HG02759 (cell line): Measurements from ENCODE around the gene FRAS1.
"Not testable (repeated sequence)": the region's sequence is repeated elsewhere in the genome, so short reads cannot be mapped to it uniquely, and the experiment has no call there.

ENCODE experiments used
- ATAC-seq: cut with Tn5 transposase; IDR thresholded peaks from one replicate; pipeline ENCODE4 v1.9.1; 2021; ENCODE audit warnings: mild to moderate bottlenecking, moderate library complexity; ENCODE audit not compliant: unreplicated experiment

The FRAS1 gene

DNA sequence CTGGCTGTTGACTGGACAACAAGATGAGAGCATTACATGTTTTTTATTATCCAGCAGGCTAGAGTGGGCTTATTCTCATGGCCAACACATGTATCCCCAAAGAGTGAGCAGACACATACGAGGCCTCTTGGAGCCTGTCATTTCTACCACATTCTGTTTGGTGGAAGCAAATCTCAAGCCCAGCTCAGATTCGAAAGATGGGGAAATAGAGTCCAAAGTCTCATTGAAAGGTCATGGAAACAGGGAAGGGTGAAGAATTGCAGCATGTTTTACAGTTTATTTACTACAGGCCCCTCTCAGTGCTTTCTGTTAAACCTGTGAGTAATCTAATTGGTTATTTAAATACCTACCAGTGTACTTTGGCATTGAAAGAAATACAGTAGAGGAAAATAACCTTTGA, 108.6 kb downstream of the FRAS1 start:
- no peak for ATAC-seq

DNA sequence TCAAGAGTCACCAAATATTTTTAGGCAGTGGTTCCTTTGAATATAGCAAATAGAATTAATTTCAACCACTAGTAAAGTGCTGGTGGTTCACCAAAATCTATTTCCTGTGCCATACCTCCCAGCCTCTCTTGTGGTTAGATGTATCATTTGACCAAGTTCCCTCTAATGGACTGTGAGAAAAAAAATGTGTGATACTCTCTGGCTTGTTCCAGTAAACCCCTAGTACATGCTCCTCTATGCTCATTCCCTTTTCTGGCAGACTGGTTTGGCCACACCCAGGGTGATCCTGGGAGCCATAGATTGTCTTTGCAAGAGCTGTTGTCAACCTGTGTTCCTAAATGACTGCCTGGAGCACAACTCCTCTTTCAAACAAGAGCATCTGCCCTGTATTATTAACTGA, 109.5 kb downstream of the FRAS1 start:
- no peak for ATAC-seq

DNA sequence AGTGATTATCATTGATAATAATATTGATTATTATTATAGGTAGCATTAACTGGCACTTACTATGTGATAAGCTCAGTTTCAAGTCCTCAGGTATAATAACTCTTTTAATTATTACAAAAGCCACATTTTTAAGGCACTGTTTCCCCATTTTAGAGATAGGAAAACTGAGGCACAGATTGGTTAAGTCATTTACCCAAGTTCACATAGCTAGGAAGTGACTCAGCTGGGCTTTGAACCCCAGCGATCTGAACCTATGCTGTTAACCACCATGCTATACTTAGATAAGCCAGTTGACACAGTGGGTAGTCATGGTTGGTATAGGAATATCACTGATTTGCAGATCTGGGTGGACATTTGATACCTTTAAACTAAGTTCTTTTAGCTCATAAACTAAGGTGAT, 110.4 kb downstream of the FRAS1 start:
- ATAC-seq: no peak

DNA sequence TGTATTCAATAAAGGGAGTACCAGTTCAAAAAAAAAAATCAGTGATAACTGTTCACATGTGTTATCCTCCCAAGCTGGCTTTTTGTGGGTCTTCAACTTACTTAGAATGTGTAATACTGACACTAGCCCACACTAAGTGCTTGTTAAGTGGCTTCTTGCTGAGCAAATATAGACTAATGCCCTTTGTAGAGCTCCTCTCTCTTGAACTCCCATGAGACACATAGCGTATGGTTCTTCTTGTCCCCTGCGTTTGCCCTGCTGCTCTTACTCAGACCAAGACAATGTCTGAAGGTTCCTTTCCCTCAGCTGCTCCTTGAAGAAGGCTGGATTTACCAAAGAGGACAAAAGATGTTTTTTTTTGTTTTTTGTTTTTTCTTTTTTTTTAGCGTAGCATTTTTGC, 110.9 kb downstream of the FRAS1 start:
- no peak for ATAC-seq

DNA sequence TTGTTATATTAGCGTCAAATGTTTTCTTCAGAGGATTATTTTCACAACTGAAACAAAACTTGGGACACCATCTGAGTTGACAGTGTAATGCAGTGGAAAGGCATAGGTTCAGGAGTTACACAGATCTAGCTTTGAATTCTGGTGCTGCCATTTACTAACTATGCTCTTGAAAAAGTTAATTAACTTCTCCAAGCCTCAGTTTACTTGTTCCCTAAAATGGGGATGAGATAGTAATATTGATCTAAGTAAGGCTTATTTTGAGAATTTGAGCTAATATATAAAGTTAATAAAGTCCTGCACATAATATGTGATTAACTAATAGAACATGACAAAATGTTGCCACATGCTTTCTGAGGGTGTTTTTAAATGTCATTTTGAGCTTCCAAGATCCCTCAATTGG, 112.6 kb downstream of the FRAS1 start:
- ATAC-seq: no peak

DNA sequence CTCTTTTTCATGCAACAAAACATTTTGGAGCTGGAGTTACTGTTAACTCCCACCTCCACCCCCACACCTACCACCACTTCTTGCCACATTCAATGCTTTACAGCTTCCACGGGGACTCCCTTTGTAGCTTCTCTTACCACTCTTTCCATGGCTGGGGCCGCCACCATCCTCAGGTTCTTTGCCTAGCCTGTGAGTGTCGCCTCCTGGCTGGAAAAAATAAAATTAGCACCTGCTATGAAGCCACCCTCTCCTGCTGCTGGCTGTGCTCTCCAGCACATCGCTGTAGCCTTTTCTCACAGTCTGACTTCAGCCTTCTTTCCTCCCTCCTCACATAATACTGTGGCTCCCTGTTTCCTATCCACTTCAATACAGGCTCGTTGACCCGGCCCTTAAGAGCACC, 114.4 kb downstream of the FRAS1 start:
- ATAC-seq: no peak

DNA sequence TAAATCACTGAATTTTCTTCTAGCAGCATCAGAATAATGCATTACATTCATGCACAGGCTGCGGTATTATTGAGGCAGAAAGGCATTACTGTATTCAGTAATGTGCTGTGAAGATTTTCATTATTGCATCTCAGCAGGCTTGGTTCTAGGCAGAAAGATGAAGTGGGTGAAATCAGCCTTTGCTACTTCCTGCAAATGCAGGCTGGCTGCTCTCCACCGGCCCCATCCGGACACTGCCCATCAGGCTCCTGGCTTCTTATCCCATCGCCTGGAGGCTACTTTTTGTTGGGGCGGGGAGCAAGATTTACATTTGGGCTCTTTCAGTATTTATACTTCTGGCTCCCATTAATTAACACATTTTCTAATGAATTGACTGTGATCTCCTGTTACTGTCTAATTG, 117.8 kb downstream of the FRAS1 start:
- ATAC-seq: no peak

DNA sequence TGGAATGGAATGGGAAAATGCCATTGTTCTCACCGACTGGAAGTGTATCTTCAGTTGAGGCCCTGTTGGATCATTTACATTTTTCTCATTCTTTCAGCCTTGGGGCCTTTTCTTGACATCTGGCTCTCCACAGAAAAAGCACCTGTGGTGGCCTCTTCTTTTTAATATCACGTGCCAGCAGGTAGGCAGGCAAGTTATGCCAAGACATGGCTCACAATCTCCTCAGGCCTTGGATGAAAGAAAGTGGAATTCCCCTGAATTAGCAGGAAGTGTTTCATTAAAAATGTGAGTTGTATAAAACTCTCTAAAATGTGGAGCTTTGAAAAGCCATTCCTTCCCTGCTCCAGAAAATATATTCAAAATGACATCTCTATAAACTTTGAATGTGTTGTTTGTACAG, 122.1 kb downstream of the FRAS1 start:
- ATAC-seq: no peak

DNA sequence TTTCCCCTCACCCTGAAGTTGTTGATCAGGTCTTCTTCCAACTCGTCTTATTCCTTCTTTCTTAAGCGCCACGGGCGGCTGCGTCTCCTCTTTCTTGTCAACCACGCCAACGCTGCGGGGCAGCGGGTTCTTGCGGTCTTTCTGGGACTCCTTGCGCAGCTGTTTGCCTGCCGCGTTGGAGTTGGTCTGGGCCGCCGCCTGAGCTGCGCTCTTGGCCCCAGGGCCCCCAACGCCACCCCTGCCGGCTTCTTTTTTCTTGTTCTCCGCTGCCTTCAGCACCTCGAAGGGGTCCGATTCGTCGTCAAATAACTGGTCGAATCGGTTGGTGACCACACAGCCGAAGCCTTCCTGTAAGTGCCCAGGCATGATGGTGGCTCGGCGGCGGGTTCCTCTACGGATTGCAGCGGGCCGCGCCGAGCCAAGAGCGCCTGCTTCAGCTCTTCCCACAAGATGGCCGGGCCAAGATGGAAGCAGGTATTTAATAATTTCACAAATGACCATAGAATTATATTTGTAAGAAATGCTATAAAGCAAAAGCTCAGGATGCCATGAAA, 124.6 kb downstream of the FRAS1 start:
- not testable (repeated sequence) for ATAC-seq

DNA sequence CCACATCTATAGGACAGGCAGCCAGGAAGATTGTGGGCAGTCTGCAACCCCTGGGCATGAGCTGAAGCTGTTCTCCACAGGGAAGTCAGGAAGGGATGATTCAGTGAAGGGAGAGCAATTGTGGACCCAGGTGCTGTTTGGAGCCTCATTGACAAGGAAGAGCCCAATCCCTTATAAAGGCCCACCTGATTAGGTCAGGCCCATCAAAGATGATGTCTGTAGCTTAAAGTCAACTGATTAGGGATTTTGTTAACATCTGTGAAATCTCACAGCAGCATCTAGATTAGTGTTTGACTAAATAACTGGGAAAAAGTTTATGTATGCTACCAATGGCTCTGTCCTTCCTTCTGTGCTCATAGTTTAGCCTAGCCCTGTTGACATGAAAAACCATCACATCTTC, 127.5 kb downstream of the FRAS1 start:
- no peak for ATAC-seq

DNA sequence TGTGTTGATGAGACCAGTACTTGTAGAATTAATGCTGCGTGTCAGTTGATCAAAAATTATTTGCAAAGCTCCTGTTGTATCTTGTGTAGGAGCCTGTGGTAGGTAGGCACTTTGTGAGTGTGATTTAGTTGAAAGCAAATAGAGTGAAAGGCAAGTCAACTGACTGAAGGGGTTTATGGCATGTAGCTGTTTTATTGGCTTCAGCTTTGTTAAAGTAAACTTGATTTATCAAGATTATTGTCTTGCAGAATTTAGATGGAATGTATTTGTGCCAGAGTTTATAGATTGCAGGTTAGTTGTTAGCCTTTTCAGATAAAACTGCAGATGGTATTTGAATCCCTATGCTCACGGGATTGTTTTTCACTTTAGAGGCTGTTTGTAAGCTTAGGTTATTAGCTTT, 128.0 kb downstream of the FRAS1 start:
- ATAC-seq: no peak

DNA sequence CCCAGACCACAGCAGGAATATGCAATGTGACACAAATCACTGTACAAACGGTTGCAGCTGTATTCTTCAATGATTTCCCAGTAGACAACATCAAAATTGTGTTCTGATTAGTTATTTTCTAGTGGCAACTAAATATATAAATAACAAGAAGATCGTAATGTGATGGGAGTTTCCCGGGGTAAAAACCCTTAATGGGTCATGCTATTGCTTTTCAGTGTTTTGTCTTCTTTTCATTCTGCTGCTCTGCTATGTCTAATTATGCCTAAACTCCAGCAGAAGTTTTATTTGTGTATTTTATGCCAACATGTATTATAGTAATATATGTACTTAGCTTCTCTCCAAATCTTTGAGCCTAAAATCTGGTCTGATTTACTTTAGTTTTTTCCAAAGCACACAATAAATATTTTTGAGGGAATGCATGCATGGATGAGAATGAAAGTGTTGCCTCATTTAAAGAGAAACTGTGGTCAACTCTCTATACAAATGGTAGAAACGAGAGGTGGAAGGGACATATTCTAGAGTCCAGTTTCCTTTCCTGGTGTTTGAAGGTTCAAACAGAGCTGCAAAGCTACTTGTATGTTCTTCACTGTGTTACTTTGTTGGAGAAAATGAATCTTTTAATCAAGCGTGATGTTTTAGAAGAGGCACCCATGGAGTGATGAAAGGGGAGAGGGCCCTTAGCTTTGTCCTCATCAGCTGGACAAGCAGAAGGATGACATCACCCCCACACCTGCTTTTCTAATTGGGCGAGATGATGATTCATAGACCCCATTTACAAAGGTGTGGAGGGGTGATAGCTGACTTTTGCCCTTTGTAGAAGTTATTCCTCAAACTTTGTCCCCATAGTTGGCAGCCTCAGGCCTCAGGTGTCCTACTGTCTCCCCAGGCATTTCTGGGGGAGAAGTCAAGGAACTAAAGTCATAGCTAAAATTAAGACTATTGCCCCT, 129.7 kb downstream of the FRAS1 start:
- no peak for ATAC-seq

DNA sequence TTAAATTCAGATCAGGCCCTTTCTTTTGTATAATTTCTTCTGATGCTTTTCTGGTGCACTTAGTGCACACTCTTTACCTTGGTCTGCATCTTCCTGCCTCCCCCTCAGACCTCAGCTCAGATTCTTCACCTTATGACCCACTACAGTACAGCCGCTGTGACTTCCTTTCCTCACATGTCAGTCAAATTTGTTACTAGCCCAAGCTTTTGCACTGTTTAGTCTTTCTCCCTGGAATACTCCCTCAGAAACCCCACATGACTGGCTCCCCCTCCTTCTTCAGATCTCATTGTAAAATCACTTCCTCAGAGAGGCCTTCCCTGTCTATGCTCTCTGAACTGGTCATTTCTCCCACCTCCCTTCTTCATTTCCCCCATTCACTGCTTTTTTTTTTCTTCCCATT, 132.9 kb downstream of the FRAS1 start:
- no peak for ATAC-seq

DNA sequence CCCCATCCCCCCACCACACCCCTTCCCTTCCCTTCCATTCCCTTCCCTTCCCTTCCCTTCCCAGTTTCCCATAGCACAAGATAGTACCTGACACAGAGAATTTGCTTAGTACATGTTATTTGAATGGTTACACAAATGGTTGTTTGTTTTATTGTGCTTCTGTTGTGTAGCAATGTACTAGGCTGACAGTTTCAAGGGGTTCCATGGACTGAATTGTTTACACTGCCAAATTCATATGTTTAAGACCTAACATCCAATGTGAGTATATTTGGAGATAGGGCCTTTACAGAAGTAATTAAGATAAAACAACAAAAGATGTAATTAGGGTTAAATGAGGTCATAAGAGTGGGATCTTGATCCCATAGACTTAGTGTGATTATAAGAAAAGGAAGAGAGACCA, 133.5 kb downstream of the FRAS1 start:
- no peak for ATAC-seq

DNA sequence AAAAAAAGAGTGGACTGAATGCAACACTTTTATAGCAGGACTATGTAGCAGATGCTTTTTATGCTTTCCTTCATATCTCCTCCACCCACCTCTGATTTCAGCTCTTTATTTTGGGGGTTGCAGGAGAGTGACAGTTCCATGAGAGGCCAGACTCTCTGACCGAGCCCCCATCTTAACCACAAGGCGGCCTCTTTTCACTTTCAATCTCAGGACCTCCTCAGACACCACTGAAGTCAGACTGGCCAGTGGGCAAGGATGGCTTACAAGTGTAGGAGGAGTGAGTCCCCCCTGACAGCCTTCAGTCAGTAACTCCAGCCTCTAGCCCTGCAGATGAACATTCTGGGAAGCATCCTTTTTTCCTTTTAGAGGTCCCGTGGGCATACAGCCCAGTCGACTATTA, 140.8 kb downstream of the FRAS1 start:
- no peak for ATAC-seq

DNA sequence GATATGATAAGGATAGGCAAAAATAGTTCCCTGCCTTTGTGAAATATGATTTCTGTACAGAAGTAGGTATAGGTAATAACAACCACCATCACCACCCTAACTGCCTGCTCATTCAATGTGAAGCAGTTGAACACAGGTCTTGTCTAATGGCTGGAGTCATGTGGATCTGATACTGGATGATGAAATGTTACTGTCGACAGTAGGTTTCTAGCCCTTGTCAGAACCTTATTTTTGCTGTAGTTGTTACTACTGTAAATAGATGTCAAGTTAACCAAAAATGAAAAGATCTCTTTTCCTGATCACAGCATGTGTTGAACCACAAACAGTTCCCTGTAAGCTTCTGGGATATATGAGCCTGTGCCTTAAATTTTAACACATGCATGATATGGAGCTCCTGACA, 142.9 kb downstream of the FRAS1 start:
- no peak for ATAC-seq

DNA sequence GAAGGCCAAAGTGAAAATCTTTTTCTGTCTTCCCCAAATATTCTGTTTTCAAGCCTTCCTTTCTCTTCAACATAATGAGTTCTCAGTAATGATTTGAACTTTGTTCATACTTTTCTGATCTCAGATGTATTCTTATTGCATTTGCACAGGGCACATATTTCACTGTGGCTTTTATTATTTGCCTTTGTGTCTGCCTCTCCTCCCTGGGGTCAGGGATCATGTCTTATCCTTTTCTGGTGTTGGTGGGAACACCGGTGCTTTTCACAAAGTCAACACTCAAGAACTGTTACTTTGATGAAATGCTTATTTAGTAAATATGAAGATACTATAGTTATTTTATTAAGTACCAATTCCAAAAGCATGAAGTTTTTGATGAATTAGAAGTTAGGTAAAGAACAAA, 143.8 kb downstream of the FRAS1 start:
- no peak for ATAC-seq

DNA sequence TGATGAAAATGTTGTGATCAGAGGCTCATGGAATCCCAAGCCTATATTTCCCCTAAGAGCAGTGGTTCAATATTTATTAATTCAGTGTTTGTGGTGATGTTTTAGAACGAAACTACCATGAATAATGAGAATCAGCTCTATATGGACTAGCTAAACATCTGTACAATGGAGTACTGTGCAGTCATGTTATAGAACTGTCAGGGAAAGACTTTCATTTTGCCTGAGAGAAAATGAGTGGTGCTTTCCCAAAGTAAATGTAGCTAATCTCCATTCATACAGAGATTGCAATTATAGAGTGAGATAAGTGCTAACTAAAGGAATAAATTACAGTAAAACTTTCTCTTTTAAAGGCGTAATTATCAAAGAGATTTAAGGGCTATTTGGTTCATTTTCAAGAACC, 147.1 kb downstream of the FRAS1 start:
- no peak for ATAC-seq

DNA sequence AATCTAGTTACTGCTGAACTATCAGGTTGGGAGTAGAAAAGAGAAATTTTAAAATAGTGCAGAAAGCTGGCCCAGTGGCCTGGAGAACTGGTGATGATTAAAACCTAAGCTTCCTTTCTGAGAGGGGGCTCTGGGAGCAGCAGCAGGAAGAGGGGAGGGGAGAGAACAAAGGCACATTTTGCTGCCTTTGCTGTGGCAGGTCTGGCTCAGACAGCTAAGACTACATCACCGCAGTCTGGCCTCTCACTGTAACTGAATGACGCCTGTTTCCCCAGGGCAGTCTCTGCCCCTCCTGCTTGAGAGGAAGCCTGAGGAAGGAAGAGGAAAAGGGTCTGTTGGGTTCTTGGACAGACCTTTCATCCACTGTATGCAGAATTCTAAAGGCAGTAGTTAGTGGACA, 148.5 kb downstream of the FRAS1 start:
- no peak for ATAC-seq

DNA sequence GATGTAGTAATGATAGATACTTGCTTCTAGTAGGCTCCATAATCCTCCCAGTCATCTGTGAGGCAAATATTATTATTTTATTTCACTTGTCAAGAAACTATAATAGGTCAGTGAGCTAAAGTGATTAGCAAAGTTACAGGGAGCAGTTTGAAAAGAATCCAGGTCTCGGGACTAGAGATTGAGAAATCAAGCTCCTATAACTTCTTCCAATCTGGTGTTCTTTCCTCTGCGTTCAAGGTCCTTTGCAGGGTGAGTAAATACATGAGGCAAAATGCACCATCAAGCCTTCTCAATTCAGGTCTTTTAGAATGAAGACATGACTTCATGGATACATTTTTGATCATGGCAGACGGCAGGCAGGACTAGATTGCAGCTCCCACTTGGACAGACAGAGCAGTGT, 150.4 kb downstream of the FRAS1 start:
- no peak for ATAC-seq

DNA sequence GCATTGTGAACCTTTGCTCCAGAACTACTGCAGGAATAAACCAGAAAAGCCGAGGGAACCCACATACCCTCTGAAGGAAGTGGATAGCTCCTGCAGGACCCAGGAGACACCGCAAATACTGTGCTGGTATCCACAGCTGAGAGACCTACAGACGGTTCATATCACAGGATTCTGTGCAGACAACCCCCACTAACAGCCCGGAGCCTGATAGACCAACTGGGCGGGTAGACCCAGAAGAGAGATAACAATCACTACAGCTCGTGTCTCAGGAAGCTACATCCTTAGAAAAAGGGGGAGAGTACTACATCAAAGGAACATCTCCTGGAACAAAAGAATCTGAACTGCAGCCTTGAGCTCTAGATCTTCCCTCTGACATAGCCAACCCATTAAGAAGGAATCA, 150.8 kb downstream of the FRAS1 start:
- no peak for ATAC-seq

DNA sequence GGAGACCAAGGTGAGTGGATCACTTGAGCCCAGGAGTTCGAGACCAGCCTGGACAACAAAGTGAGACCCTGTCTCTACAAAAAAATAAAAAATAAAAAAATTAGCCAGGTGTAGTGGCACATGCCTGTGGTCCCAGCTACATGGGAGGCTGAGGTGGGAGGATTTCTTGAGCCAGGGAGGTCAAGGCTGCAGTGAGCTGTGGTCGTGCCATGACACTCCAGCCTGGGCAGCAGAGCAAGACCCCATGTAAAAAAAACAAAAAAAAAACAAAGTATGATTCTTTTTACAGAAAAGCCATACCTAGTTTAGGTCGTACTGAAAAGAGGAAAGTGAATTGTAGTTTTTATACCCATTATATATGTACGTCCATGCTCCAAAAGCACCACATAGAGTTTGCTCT, 151.8 kb downstream of the FRAS1 start:
- ATAC-seq: not testable (repeated sequence)
